CD4-positive, alpha-beta T cell (primary cell): ENCODE results near the gene RUSF1. TPM values are rescaled to one million over a fixed set of nuclear protein-coding genes. Genes with fewer than 3 reads are reported as not detected.

Experiments used
- ATAC-seq: fragments of 200-7000 bp; cut with Tn5 transposase; one replicate; pipeline ENCODE4 v1.10.0; 2022; ENCODE audit warnings: mild to moderate bottlenecking; ENCODE audit not compliant: poor library complexity
- CTCF ChIA-PET: fragments of 350-600 bp; sonication (Branson Sonifier 250); formaldehyde crosslinking; loops from one replicate; lab custom pipeline; 2021; ENCODE audit warnings: antibody characterized with exemption, inconsistent platforms; lab: Charles Lee
- POLR2A ChIA-PET: fragments of 350-600 bp; sonication (Branson Sonifier 250); formaldehyde crosslinking; loops from one replicate; lab custom pipeline; 2021; ENCODE audit warnings: antibody characterized with exemption, inconsistent platforms; lab: Charles Lee
- DNase-seq, 14 experiments: peaks; one replicate each; pipeline ENCODE4 v3.0.0-alpha.2; 2013 to 2020; ENCODE audit warnings: mixed read lengths in 2 of 14
- H3K27ac ChIP-seq, 2 donors: one replicate each; pipeline versions ENCODE4 v1.5.1 to v1.7.0; 2013; ENCODE audit warnings: low read length in 2 of 2, low read depth in 1 of 2, mild to moderate bottlenecking in 1 of 2
- H3K27me3 ChIP-seq, 2 experiments: 1 replicate in 1 of 2; 2 replicates in 1 of 2; pipeline versions ENCODE4 v1.6.1 to v1.7.0; 2013; ENCODE audit warnings: low read length in 2 of 2, control low read depth in 1 of 2, mild to moderate bottlenecking in 1 of 2, moderate library complexity in 1 of 2; ENCODE audit not compliant: insufficient read depth in 2 of 2, control insufficient read depth in 1 of 2
- H3K36me3 ChIP-seq: one replicate; pipeline ENCODE4 v1.6.1; 2013; ENCODE audit warnings: low read length, control low read depth; ENCODE audit not compliant: insufficient read depth
- H3K4me1 ChIP-seq: one replicate; pipeline ENCODE4 v1.6.1; 2013; ENCODE audit warnings: low read length, control low read depth; ENCODE audit not compliant: insufficient read depth
- H3K4me3 ChIP-seq: one replicate; pipeline ENCODE4 v1.5.1; 2013; ENCODE audit warnings: mild to moderate bottlenecking, low read length, moderate library complexity
- H3K9me3 ChIP-seq, 2 experiments: 1 replicate in 1 of 2; 2 replicates in 1 of 2; pipeline versions ENCODE4 v1.6.1 to v1.7.0; 2013; ENCODE audit warnings: low read length in 2 of 2, mild to moderate bottlenecking in 2 of 2, control low read depth in 1 of 2, moderate library complexity in 1 of 2; ENCODE audit not compliant: control insufficient read depth in 1 of 2, insufficient read depth in 1 of 2
- H3K27ac Mint-ChIP-seq: one replicate; pipeline ENCODE4 v1.8.0; 2020; ENCODE audit warnings: mixed read lengths
- H3K27me3 Mint-ChIP-seq: one replicate; pipeline ENCODE4 v1.8.0; 2021; ENCODE audit warnings: mixed read lengths
- H3K36me3 Mint-ChIP-seq: one replicate; pipeline ENCODE4 v1.8.0; 2021; ENCODE audit warnings: low read depth, mixed read lengths
- H3K4me1 Mint-ChIP-seq: one replicate; pipeline ENCODE4 v1.8.0; 2021; ENCODE audit warnings: low read depth, mixed read lengths
- H3K4me3 Mint-ChIP-seq: one replicate; pipeline ENCODE4 v1.8.0; 2020; ENCODE audit warnings: mild to moderate bottlenecking, mixed read lengths
- H3K9me3 Mint-ChIP-seq: one replicate; pipeline ENCODE4 v1.8.0; 2020; ENCODE audit warnings: mixed read lengths
- CTCF ChIP-seq: fragments of 200-600 bp; IDR thresholded peaks from one replicate; pipeline ENCODE4 v1.8.0; 2022; ENCODE audit warnings: antibody characterized with exemption, mild to moderate bottlenecking
- intact Hi-C, 2 experiments: fragments of 100-400 bp; cut with DNase I in 1 of 2; cut with micrococcal nuclease in 1 of 2; formaldehyde crosslinking; loops; one replicate each; pipeline versions ENCODE4 v1.15.1 to v1.9.0; 2023 to 2025; cut with DNase I, micrococcal nuclease
- total RNA-seq, 174 experiments: library from RNA in 2 of 174; stranded (reverse) in 2 of 174; gene quantifications; one replicate each; pipeline ENCODE4 v1.2.3 and lab custom pipeline; 2021 to 2026

RUSF1 gene
- total RNA-seq, 2 experiments from 2014 or later, result 69.2 to 73.2 TPM

GRCh38 chr16:31460582-31461002 lies 47.6 kb downstream of the RUSF1 start:
- Histone ChIP-seq H3K27ac (peak overlapping the region in 1 of 2 donors; percentile 98), H3K36me3 (peaks cover 23% of the 10 kb centered on the region), H3K4me3 (peak overlapping the region; percentile 40), H3K9me3 (peaks cover 0 to 6% of the 10 kb centered on the region in 2 experiments), H3K4me1 (peaks cover 48% of the 10 kb centered on the region), H3K27me3 (no peaks in the 10 kb centered on the region)
- Mint-ChIP-seq H3K9me3 (no peaks in the 10 kb centered on the region), H3K36me3 (peaks cover 36% of the 10 kb centered on the region), H3K27ac (peak overlapping the region; percentile 98), H3K4me1 (peaks cover 41% of the 10 kb centered on the region), H3K4me3 (peak overlapping the region; percentile 94), H3K27me3 (no peaks in the 10 kb centered on the region)
- intact Hi-C loops, result loop anchor here (1.0 kb wide), 2 partner anchors 16 to 235 kb away; no protein-coding TSS in a partner anchor
- ATAC-seq, result no peak
- POLR2A ChIA-PET, result interaction anchor here (0.7 to 4.4 kb wide), 22 partner anchors 11 to 463 kb away, joined by 3 to 69 read pairs (median 6); partner anchors contain the start of genes FUS, KAT8, RUSF1 and STX4
- TF ChIP-seq CTCF, result peak; percentile 73
- peak in 5 of 14 experiments; percentile 29 to 75 (median 68) for DNase-seq
- CTCF ChIA-PET, result interaction anchor here (0.6 to 6.2 kb wide), 16 partner anchors 14 to 456 kb away, joined by 3 to 27 read pairs (median 4); partner anchors contain the start of genes RUSF1 and ZNF843

- Histone ChIP-seq H3K9me3 (peaks cover 0 to 6% of the 10 kb centered on the region in 2 experiments), H3K27ac (peak overlapping the region; percentile 98 to 99), H3K36me3 (peaks cover 24% of the 10 kb centered on the region), H3K4me3 (peak overlapping the region; percentile 97), H3K4me1 (peaks cover 55% of the 10 kb centered on the region), H3K27me3 (no peaks in the 10 kb centered on the region)
- H3K4me3 Mint-ChIP-seq, result peak overlapping the region; percentile 94
- H3K27ac Mint-ChIP-seq, result peak overlapping the region; percentile 98
- no peaks in the 10 kb centered on the region for H3K27me3 Mint-ChIP-seq
- ATAC-seq (peak; percentile 77), DNase-seq (peak; percentile 100)
- peaks cover 48% of the 10 kb centered on the region for H3K4me1 Mint-ChIP-seq
- POLR2A ChIA-PET, result interaction anchor here (0.5 to 4.4 kb wide), 30 partner anchors 12 to 646 kb away, joined by 3 to 69 read pairs (median 5); partner anchors contain the start of genes FUS, KAT8, RUSF1 and STX4
- TF ChIP-seq CTCF, result no peak
- intact Hi-C loops, result loop anchor here (1.0 to 5.0 kb wide), 10 partner anchors 16 to 537 kb away; partner anchors contain the start of genes RUSF1 (in 2 of the 2), FBXL19 (in 1 of the 2), ZNF646 (in 1 of the 2) and ZNF668 (in 1 of the 2)
- H3K9me3 Mint-ChIP-seq, result no peaks in the 10 kb centered on the region
- H3K36me3 Mint-ChIP-seq, result peaks cover 29% of the 10 kb centered on the region
- CTCF ChIA-PET, result interaction anchor here (0.7 to 6.2 kb wide), 17 partner anchors 15 to 421 kb away, joined by 3 to 27 read pairs (median 4); partner anchors contain the start of genes RUSF1 and ZNF843
These were observed 48.3 kb downstream of the RUSF1 start for GRCh38 chr16:31459687-31460581.
